Adrenal gland (tissue), 12 donors: ENCODE data around the gene OR4K13. TPM values are rescaled to one million over a fixed set of nuclear protein-coding genes. Genes with fewer than 3 reads are reported as not detected.
A peak's percentile ranks its signal among the peaks of the same experiment; 100 is the strongest.

Experiments
- DNase-seq, 7 donors: peaks; one replicate each; pipeline ENCODE4 v3.0.0-alpha.2; 2019 to 2020
- H3K27ac ChIP-seq, 5 donors: fragments of 200-600 bp; sonication (generic) in 4 of 5; 1 replicate in 3 of 5; 2 replicates in 2 of 5; pipeline versions ENCODE4 v1.5.1 to v1.8.0; 2016 to 2020; ENCODE audit warnings: mild to moderate bottlenecking in 1 of 5
- H3K27me3 ChIP-seq: fragments of 200-600 bp; 2 replicates; pipeline ENCODE4 v1.8.0; 2021
- H3K36me3 ChIP-seq, 2 donors: fragments of 200-600 bp; replicated peaks in 1 of 2; 1 replicate in 1 of 2; 2 replicates in 1 of 2; pipeline versions ENCODE4 v1.5.1 to v1.8.0; 2018 to 2022
- H3K4me1 ChIP-seq, 2 donors: fragments of 200-600 bp; replicated peaks in 1 of 2; 1 replicate in 1 of 2; 2 replicates in 1 of 2; pipeline versions ENCODE4 v1.5.1 to v1.8.0; 2018 to 2021
- H3K4me3 ChIP-seq, 4 donors: fragments of 200-600 bp; sonication (generic) in 3 of 4; one replicate each; pipeline ENCODE4 v1.5.1; 2016 to 2018
- H3K9me3 ChIP-seq, 3 donors: fragments of 200-600 bp; sonication (generic) in 1 of 3; replicated peaks in 1 of 3; 1 replicate in 2 of 3; 2 replicates in 1 of 3; pipeline versions ENCODE4 v1.5.1 to v1.8.0; 2016 to 2021
- CTCF ChIP-seq, 6 experiments: fragments of 450-650 bp in 4 of 6; fragments of 200-600 bp in 2 of 6; sonication (generic) in 1 of 6; IDR thresholded peaks; 1 replicate in 5 of 6; 2 replicates in 1 of 6; pipeline versions ENCODE4 v1.5.1 to v1.8.0; 2016 to 2021; ENCODE audit warnings: antibody characterized with exemption in 6 of 6, mild to moderate bottlenecking in 2 of 6, moderate library complexity in 1 of 6
- POLR2A ChIP-seq, 2 donors: fragments of 450-650 bp; IDR thresholded peaks; one replicate each; pipeline ENCODE4 v1.6.1; 2017; ENCODE audit warnings: antibody characterized with exemption in 2 of 2, mild to moderate bottlenecking in 2 of 2, moderate library complexity in 1 of 2
- WGBS, 4 donors: extraction: QIAGEN DNeasy Blood & Tissue Kit in 2 of 4; methylation state at CpG; one replicate each; pipeline versions ENCODE4 v1.1.5 to v1.1.7; 2013 to 2017; 5-methylcytosine and 5-hydroxymethylcytosine counted together
- intact Hi-C, 2 donors: fragments of 100-400 bp; cut with DNase I; formaldehyde crosslinking; loops; one replicate each; pipeline versions ENCODE4 v1.14.1 to v1.15.0; 2022 to 2023
- polyA plus RNA-seq, 3 donors: library from polyadenylated mRNA; stranded (reverse); fragments of 200-250 nt in 2 of 3; fragments of 350-450 nt in 1 of 3; fragmentation: Illumina TruSeq in 1 of 3; extraction: RNeasy Lipid Tissue Mini Kit (QIAGEN cat#74804) in 1 of 3; gene quantifications; one replicate each; pipeline ENCODE4 v1.2.3, GENCODE V29; 2013 to 2014
- total RNA-seq, 9 donors: library from RNA; depleted of rRNA in 4 of 9; stranded (reverse); fragments of >200 nt in 4 of 9; fragments of 120-200 nt in 1 of 9; fragmentation: NEBNext Ultra II Directional in 1 of 9; extraction: Animal tissue kit (Norgen Biotek cat#: 25700) in 1 of 9; gene quantifications; one replicate each; pipeline versions ENCODE4 v1.1.0 to v1.2.4, GENCODE V29; 2013 to 2023
- donor health status: healthy with polysubstance abuse.
- donor health status: Bipolar disorder and iron deficiency.
- donor health status: DM: yes; HTN: yes; CAD: no.
- donor health status: DM: no; HTN: no; CAD: no.
- donor health status: DM: no; HTN: no; CAD: no.
- donor health status: DM: yes; HTN: yes; CAD: no.

OR4K13 gene
- total and polyA plus RNA-seq, 12 donors, result not detected

GRCh38 chr14:20002319-20002718 is 33.5 kb downstream of the OR4K13 start:
- DNase-seq, result peak in 1 of 7 donors; percentile 13
- Histone ChIP-seq H3K27ac (no peak overlapping the region), H3K9me3 (no peaks in the 10 kb centered on the region), H3K4me1 (no peaks in the 10 kb centered on the region), H3K4me3 (no peak overlapping the region), H3K36me3 (no peaks in the 10 kb centered on the region), H3K27me3 (no peaks in the 10 kb centered on the region)
- 65 to 75% (median 66%) methylated on average over 7 of the region's 7 CpGs for WGBS, 4 donors
- intact Hi-C loops, result no loop called here
- TF ChIP-seq POLR2A (IDR thresholded peaks at IDR 0.05) (no peak), CTCF (IDR thresholded peaks at IDR 0.05) (no peak)

- no peak within 1 kb of the TSS for H3K27ac ChIP-seq
Measured at GRCh38 chr14:20001863-20002262, 34.0 kb downstream of the OR4K13 start, which contains the start of gene OR4Q2. Gene OR4Q2, plus strand, starts transcription at chr14:20002163.

GRCh38 chr14:19993438-19993837 is 42.4 kb downstream of the OR4K13 start:
- H3K4me1 ChIP-seq, result no peaks in the 10 kb centered on the region
- H3K4me3 ChIP-seq, result no peak overlapping the region
- intact Hi-C loops, result no loop called here
- H3K36me3 ChIP-seq, result no peaks in the 10 kb centered on the region
- no peak overlapping the region for H3K27ac ChIP-seq
- H3K9me3 ChIP-seq, result no peaks in the 10 kb centered on the region
- no peak for TF ChIP-seq POLR2A (IDR thresholded peaks at IDR 0.05)
- no peak for TF ChIP-seq CTCF (IDR thresholded peaks at IDR 0.05)
- H3K27me3 ChIP-seq, result no peaks in the 10 kb centered on the region
- DNase-seq, result no peak
- WGBS, 4 donors, result 17 to 65% (median 63%) methylated on average over 1 to 2 of the region's 2 CpGs; no CpG with 5 or more reads in 1 of the 4 donors

More at GRCh38 chr14:20001863-20002262, 34.0 kb downstream of the OR4K13 start, which contains the start of gene OR4Q2:
- Histone ChIP-seq H3K27me3 (no peaks in the 10 kb centered on the region), H3K9me3 (no peaks in the 10 kb centered on the region), H3K4me3 (no peak within 1 kb of the TSS), H3K36me3 (no peaks in the 10 kb centered on the region), H3K4me1 (no peaks in the 10 kb centered on the region)
- DNase-seq, result no peak
- TF ChIP-seq POLR2A (IDR thresholded peaks at IDR 0.05), result no peak
- no peak for TF ChIP-seq CTCF (IDR thresholded peaks at IDR 0.05)
- intact Hi-C loops, result no loop called here

Other genes starting within 250 kb of the OR4K13 start
- gene OR4N2, start 232.3 kb downstream of the OR4K13 start, total RNA-seq, result not detected
- not detected for gene OR4N2, start 232.3 kb downstream of the OR4K13 start, polyA plus RNA-seq
- gene OR4K2, start 160.9 kb downstream of the OR4K13 start, total RNA-seq, result not detected
- not detected for gene OR4K2, start 160.9 kb downstream of the OR4K13 start, polyA plus RNA-seq
- gene OR4K5, start 115.4 kb downstream of the OR4K13 start, total RNA-seq, result not detected
- gene OR4K5, start 115.4 kb downstream of the OR4K13 start, polyA plus RNA-seq, result not detected
- gene OR4K1, start 105.1 kb downstream of the OR4K13 start, total RNA-seq, result not detected
- gene OR4K1, start 105.1 kb downstream of the OR4K13 start, polyA plus RNA-seq, result not detected
- not detected for gene OR4K15, start 60.4 kb downstream of the OR4K13 start, total RNA-seq
- not detected for gene OR4K15, start 60.4 kb downstream of the OR4K13 start, polyA plus RNA-seq
- not detected for gene OR4Q2, start 33.9 kb downstream of the OR4K13 start, total RNA-seq
- gene OR4Q2, start 33.9 kb downstream of the OR4K13 start, polyA plus RNA-seq, result not detected
- not detected for gene OR4K14, start 16.7 kb downstream of the OR4K13 start, total RNA-seq
- gene OR4K14, start 16.7 kb downstream of the OR4K13 start, polyA plus RNA-seq, result not detected
- gene OR4L1, start 24.0 kb upstream of the OR4K13 start, total RNA-seq, result not detected
- not detected for gene OR4L1, start 24.0 kb upstream of the OR4K13 start, polyA plus RNA-seq
- gene OR4K17, start 74.7 kb upstream of the OR4K13 start, total RNA-seq, result not detected
- gene OR4K17, start 74.7 kb upstream of the OR4K13 start, polyA plus RNA-seq, result not detected
- gene OR4N5, start 102.8 kb upstream of the OR4K13 start, total RNA-seq, result not detected
- not detected for gene OR4N5, start 102.8 kb upstream of the OR4K13 start, polyA plus RNA-seq
- gene OR11G2, start 154.9 kb upstream of the OR4K13 start, total RNA-seq, result not detected
- not detected for gene OR11G2, start 154.9 kb upstream of the OR4K13 start, polyA plus RNA-seq
- not detected for gene OR11H6, start 187.7 kb upstream of the OR4K13 start, total RNA-seq
- gene OR11H6, start 187.7 kb upstream of the OR4K13 start, polyA plus RNA-seq, result not detected
- not detected for gene OR11H7, start 192.9 kb upstream of the OR4K13 start, total RNA-seq
- not detected for gene OR11H7, start 192.9 kb upstream of the OR4K13 start, polyA plus RNA-seq
- gene OR11H4, start 203.2 kb upstream of the OR4K13 start, total RNA-seq, result not detected
- not detected for gene OR11H4, start 203.2 kb upstream of the OR4K13 start, polyA plus RNA-seq